ENCODE data around the gene PDSS2. TPM values are rescaled to one million over a fixed set of nuclear protein-coding genes. Genes with fewer than 3 reads are reported as not detected.

The PDSS2 gene
- total RNA-seq, 1 donor from 2014 or later = 14.9 TPM

- no peak overlapping the region for H3K9ac ChIP-seq
- no peak for DNase-seq (ENCODE audit: low spot score)
- H3K9me3 ChIP-seq (ENCODE audit: low read depth) = no peaks in the 10 kb centered on the region
- no peaks in the 10 kb centered on the region for H3K36me3 ChIP-seq
- Mint-ChIP-seq H3K4me3 (no peak overlapping the region), H3K27ac (no peak overlapping the region), H3K27me3 (ENCODE audit: insufficient read depth, low read depth) (peaks cover 3% of the 10 kb centered on the region), H3K4me1 (peaks cover 10% of the 10 kb centered on the region), H3K9me3 (no peaks in the 10 kb centered on the region), H3K36me3 (peaks cover 2% of the 10 kb centered on the region)
- H3K4me2 ChIP-seq = no peak overlapping the region
- H3K27ac ChIP-seq = no peak overlapping the region
- H3K4me3 ChIP-seq = no peak overlapping the region
- peaks cover 10% of the 10 kb centered on the region for H3K79me2 ChIP-seq (ENCODE audit: low read depth)
- no peaks in the 10 kb centered on the region for H4K20me1 ChIP-seq (ENCODE audit: low read depth)
- TF ChIP-seq EZH2 (IDR thresholded peaks at IDR 0.05) (no peak), EZH2phosphoT487 (IDR thresholded peaks at IDR 0.05) (no peak), CTCF (IDR thresholded peaks at IDR 0.05) (no peak)
- H3F3A ChIP-seq (ENCODE audit: low read depth) = no peaks in the 10 kb centered on the region
- H2AFZ ChIP-seq (replicated peaks) = no peak overlapping the region
- H3K4me1 ChIP-seq = no peaks in the 10 kb centered on the region
- H3K27me3 ChIP-seq = no peaks in the 10 kb centered on the region
These were observed 43.2 kb downstream of the PDSS2 start for GRCh38 chr6:107416145-107416544.

GRCh38 chr6:107413966-107414645, 45.3 kb downstream of the PDSS2 start:
- H3K9ac ChIP-seq = no peak overlapping the region
- H3K27ac Mint-ChIP-seq = no peak overlapping the region
- H3K4me2 ChIP-seq = no peak overlapping the region
- H3K27me3 ChIP-seq = no peaks in the 10 kb centered on the region
- no peak overlapping the region for H2AFZ ChIP-seq (replicated peaks)
- no peak for DNase-seq (ENCODE audit: low spot score)
- no peak overlapping the region for H3K27ac ChIP-seq
- H3K9me3 Mint-ChIP-seq = no peaks in the 10 kb centered on the region
- H3K4me1 ChIP-seq = no peaks in the 10 kb centered on the region
- H3K4me3 Mint-ChIP-seq = no peak overlapping the region
- H3K79me2 ChIP-seq (ENCODE audit: low read depth) = peaks cover 10% of the 10 kb centered on the region
- peaks cover 2% of the 10 kb centered on the region for H3K36me3 Mint-ChIP-seq
- H3F3A ChIP-seq (ENCODE audit: low read depth) = no peaks in the 10 kb centered on the region
- no peaks in the 10 kb centered on the region for H3K9me3 ChIP-seq (ENCODE audit: low read depth)
- peaks cover 2% of the 10 kb centered on the region for H3K4me1 Mint-ChIP-seq
- H3K4me3 ChIP-seq = no peak overlapping the region
- H3K27me3 Mint-ChIP-seq (ENCODE audit: insufficient read depth, low read depth) = peaks cover 3% of the 10 kb centered on the region
- TF ChIP-seq CTCF (IDR thresholded peaks at IDR 0.05) (no peak), EZH2 (IDR thresholded peaks at IDR 0.05) (no peak), EZH2phosphoT487 (IDR thresholded peaks at IDR 0.05) (no peak)
- no peaks in the 10 kb centered on the region for H3K36me3 ChIP-seq
- no peaks in the 10 kb centered on the region for H4K20me1 ChIP-seq (ENCODE audit: low read depth)

- Histone ChIP-seq H3K4me1 (no peaks in the 10 kb centered on the region), H3K4me2 (no peak overlapping the region), H3K27ac (no peak overlapping the region), H3K4me3 (no peak overlapping the region), H3K27me3 (no peaks in the 10 kb centered on the region), H3K79me2 (ENCODE audit: low read depth) (peaks cover 2% of the 10 kb centered on the region), H4K20me1 (ENCODE audit: low read depth) (no peaks in the 10 kb centered on the region), H3K9me3 (ENCODE audit: low read depth) (no peaks in the 10 kb centered on the region), H3K36me3 (no peaks in the 10 kb centered on the region), H2AFZ (replicated peaks) (no peak overlapping the region), H3F3A (ENCODE audit: low read depth) (no peaks in the 10 kb centered on the region), H3K9ac (no peak overlapping the region)
- H3K9me3 Mint-ChIP-seq = no peaks in the 10 kb centered on the region
- peaks cover 4% of the 10 kb centered on the region for H3K36me3 Mint-ChIP-seq
- H3K27me3 Mint-ChIP-seq (ENCODE audit: insufficient read depth, low read depth) = no peaks in the 10 kb centered on the region
- H3K4me1 Mint-ChIP-seq = peaks cover 5% of the 10 kb centered on the region
- H3K4me3 Mint-ChIP-seq = no peak overlapping the region
- no peak overlapping the region for H3K27ac Mint-ChIP-seq
- DNase-seq (ENCODE audit: low spot score) = no peak
- TF ChIP-seq CTCF (IDR thresholded peaks at IDR 0.05) (no peak), EZH2phosphoT487 (IDR thresholded peaks at IDR 0.05) (no peak), EZH2 (IDR thresholded peaks at IDR 0.05) (no peak)
These were observed 48.2 kb downstream of the PDSS2 start for GRCh38 chr6:107411161-107411560.
